Mesenchymal stem cell (in vitro differentiated cells and primary cell): ENCODE measurements around the gene KIF3C.

ENCODE experiments used
- DNase-seq: peaks from one replicate; pipeline ENCODE4 v3.0.0-alpha.2; 2013
- H2AFZ ChIP-seq: one replicate; pipeline ENCODE4 v1.6.1; 2013; ENCODE audit warnings: low read depth, mild to moderate bottlenecking, control low read depth, inconsistent platforms, low read length, moderate library complexity
- H2AK5ac ChIP-seq: 2 replicates; pipeline ENCODE4 v1.6.1; 2013; ENCODE audit warnings: low read length, moderate library complexity, mild to moderate bottlenecking, inconsistent platforms; ENCODE audit not compliant: severe bottlenecking
- H2BK120ac ChIP-seq: one replicate; pipeline ENCODE4 v1.6.1; 2013; ENCODE audit warnings: low read depth, mild to moderate bottlenecking, inconsistent platforms, low read length, moderate library complexity
- H2BK12ac ChIP-seq, 2 experiments: one replicate each; pipeline ENCODE4 v1.6.1; 2013; ENCODE audit warnings: inconsistent platforms in 2 of 2, low read length in 2 of 2, mild to moderate bottlenecking in 2 of 2, moderate library complexity in 2 of 2, control low read depth in 1 of 2
- H2BK15ac ChIP-seq: one replicate; pipeline ENCODE4 v1.6.1; 2013; ENCODE audit warnings: mild to moderate bottlenecking, low read depth, inconsistent platforms; ENCODE audit not compliant: poor library complexity, severe bottlenecking
- H2BK5ac ChIP-seq: 2 replicates; pipeline ENCODE4 v1.6.1; 2013; ENCODE audit warnings: low read depth, mild to moderate bottlenecking, low read length, control low read depth, inconsistent platforms; ENCODE audit not compliant: poor library complexity, severe bottlenecking
- H3K14ac ChIP-seq, 2 experiments: one replicate each; pipeline ENCODE4 v1.6.1; 2013; ENCODE audit warnings: inconsistent platforms in 2 of 2, low read length in 2 of 2, control low read depth in 1 of 2, mild to moderate bottlenecking in 1 of 2, moderate library complexity in 1 of 2
- H3K18ac ChIP-seq, 2 experiments: one replicate each; pipeline ENCODE4 v1.6.1; 2013; ENCODE audit warnings: inconsistent platforms in 2 of 2, low read length in 2 of 2, control low read depth in 1 of 2, low read depth in 1 of 2, mild to moderate bottlenecking in 1 of 2
- H3K23ac ChIP-seq, 2 experiments: one replicate each; pipeline ENCODE4 v1.6.1; 2013; ENCODE audit warnings: inconsistent platforms in 2 of 2, low read length in 2 of 2, mild to moderate bottlenecking in 2 of 2, moderate library complexity in 2 of 2, control low read depth in 1 of 2
- H3K27ac ChIP-seq: 2 replicates; pipeline ENCODE4 v1.5.1; 2013; ENCODE audit warnings: mild to moderate bottlenecking, moderate library complexity, low read length, control low read depth, inconsistent platforms; ENCODE audit not compliant: poor library complexity, severe bottlenecking
- H3K27me3 ChIP-seq, 2 experiments: 2 replicates each; pipeline versions ENCODE4 v1.6.1 to v1.7.0; 2013; ENCODE audit warnings: low read length in 2 of 2, mild to moderate bottlenecking in 2 of 2, moderate library complexity in 2 of 2, control low read depth in 1 of 2, inconsistent platforms in 1 of 2; ENCODE audit not compliant: control insufficient read depth in 1 of 2, insufficient read depth in 1 of 2
- H3K36me3 ChIP-seq, 2 experiments: 2 replicates each; pipeline versions ENCODE4 v1.6.1 to v1.7.0; 2013; ENCODE audit warnings: low read length in 2 of 2, control low read depth in 1 of 2, inconsistent platforms in 1 of 2, low read depth in 1 of 2, mild to moderate bottlenecking in 1 of 2; ENCODE audit not compliant: insufficient read depth in 2 of 2, control insufficient read depth in 1 of 2
- H3K4ac ChIP-seq, 2 experiments: one replicate each; pipeline ENCODE4 v1.6.1; 2013; ENCODE audit warnings: inconsistent platforms in 2 of 2, low read length in 2 of 2, mild to moderate bottlenecking in 2 of 2, moderate library complexity in 2 of 2, control low read depth in 1 of 2, low read depth in 1 of 2
- H3K4me1 ChIP-seq: 2 replicates; pipeline ENCODE4 v1.6.1; 2013; ENCODE audit warnings: low read depth, low read length, control low read depth; ENCODE audit not compliant: control insufficient read depth, insufficient read depth
- H3K4me2 ChIP-seq: 2 replicates; pipeline ENCODE4 v1.6.1; 2013; ENCODE audit warnings: low read length, mild to moderate bottlenecking, inconsistent platforms; ENCODE audit not compliant: poor library complexity, severe bottlenecking
- H3K4me3 ChIP-seq, 2 experiments: 2 replicates each; pipeline versions ENCODE4 v1.5.1 to v1.7.0; 2013; ENCODE audit warnings: low read length in 2 of 2, mild to moderate bottlenecking in 2 of 2, control low read depth in 1 of 2, low read depth in 1 of 2; ENCODE audit not compliant: insufficient read depth in 1 of 2
- H3K79me1 ChIP-seq: replicated peaks from 2 replicates; pipeline ENCODE4 v1.6.1; 2013; ENCODE audit warnings: mild to moderate bottlenecking, control low read depth, low read length, inconsistent platforms; ENCODE audit not compliant: poor library complexity, severe bottlenecking
- H3K9ac ChIP-seq: 2 replicates; pipeline ENCODE4 v1.7.0; 2013; ENCODE audit warnings: mild to moderate bottlenecking, low read length, moderate library complexity
- H3K9me3 ChIP-seq: 2 replicates; pipeline ENCODE4 v1.7.0; 2013; ENCODE audit warnings: mild to moderate bottlenecking, low read length; ENCODE audit not compliant: control insufficient read depth
- H4K8ac ChIP-seq: one replicate; pipeline ENCODE4 v1.6.1; 2013; ENCODE audit warnings: inconsistent platforms, mild to moderate bottlenecking, low read length, moderate library complexity
- H4K91ac ChIP-seq: one replicate; pipeline ENCODE4 v1.6.1; 2013; ENCODE audit warnings: mild to moderate bottlenecking, low read length, inconsistent platforms
- whole genome bisulfite sequencing: methylation state at CpG from one replicate; pipeline ENCODE4 v1.1.7; 2013; ENCODE audit warnings: mixed read lengths; 5-methylcytosine and 5-hydroxymethylcytosine counted together

KIF3C gene

DNA sequence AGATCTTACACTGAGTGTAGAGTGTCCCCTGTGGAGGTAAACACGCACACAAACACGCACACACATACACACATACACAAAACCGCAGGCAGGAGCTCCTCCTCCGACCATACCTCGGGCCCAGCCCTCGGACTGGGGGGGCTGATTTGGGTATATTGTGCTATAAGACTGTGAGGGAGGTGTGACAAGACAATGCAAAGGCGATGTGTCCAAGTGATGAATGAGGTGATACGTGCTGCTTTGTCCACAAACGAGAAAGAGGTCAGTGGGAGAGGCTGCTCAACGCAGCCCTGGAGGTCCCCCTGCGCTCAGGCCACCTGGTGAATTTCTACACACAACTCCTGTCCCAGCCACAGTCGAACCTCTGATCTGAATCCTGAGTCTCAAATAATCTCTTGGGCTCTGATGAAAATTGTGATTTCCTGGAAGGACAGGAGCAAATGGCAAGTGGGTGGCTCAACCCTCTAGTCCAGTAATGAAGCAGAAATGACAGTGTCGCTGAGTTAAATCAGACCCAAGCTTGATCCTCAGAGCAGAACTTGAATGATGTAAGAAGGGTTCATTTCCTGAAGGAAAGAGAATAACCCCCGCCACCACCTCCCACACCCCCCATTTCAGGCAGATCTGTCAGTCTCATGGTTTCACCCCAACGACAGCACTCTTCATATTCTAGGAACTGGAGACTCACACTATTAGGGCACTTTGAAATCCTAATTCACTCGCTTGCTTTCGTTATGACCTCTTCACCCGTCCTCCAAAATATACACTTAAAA is 55.1 kb downstream of the KIF3C start:
- Histone ChIP-seq H3K4me3 (no peak overlapping the region), H3K4ac (no peak overlapping the region), H3K18ac (no peak overlapping the region), H3K4me2 (no peak overlapping the region), H2AFZ (no peak overlapping the region), H3K4me1 (no peaks in the 10 kb centered on the region), H3K23ac (no peak overlapping the region), H3K79me1 (no peaks in the 10 kb centered on the region), H3K27me3 (no peaks in the 10 kb centered on the region), H2BK12ac (no peak overlapping the region), H3K27ac (no peak overlapping the region), H2BK120ac (no peak overlapping the region), H4K91ac (no peak overlapping the region), H3K9me3 (no peaks in the 10 kb centered on the region), H2BK5ac (no peak overlapping the region), H2AK5ac (no peak overlapping the region), H2BK15ac (no peak overlapping the region), H3K36me3 (peaks cover 33 to 36% of the 10 kb centered on the region in 2 experiments), H3K14ac (no peak overlapping the region), H3K9ac (no peak overlapping the region), H4K8ac (no peak overlapping the region)
- DNase-seq, result no peak
- 90% methylated on average over 17 of the region's 18 CpGs for WGBS

DNA sequence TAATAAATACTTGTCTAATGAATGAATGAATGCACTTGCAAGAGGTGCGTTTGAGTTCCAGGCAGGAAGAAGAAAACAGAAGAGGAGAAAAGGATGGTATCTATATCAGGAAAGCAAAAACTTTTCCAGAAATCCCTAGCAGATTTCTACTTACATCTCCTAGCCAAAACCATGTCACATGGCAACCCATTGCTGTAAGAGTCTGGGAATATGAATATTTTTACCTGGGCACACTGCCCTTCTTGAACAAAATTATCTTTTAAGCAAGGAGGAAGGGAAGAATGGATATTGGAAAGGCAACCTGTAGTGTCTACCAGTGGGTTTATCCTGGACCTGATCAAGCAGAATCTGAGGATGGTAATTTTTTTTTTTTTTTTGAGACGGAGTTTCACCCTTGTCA is 59.8 kb downstream of the KIF3C start:
- Histone ChIP-seq H3K18ac (no peak overlapping the region), H3K9me3 (no peaks in the 10 kb centered on the region), H2AK5ac (no peak overlapping the region), H2BK5ac (no peak overlapping the region), H3K4me1 (no peaks in the 10 kb centered on the region), H2AFZ (no peak overlapping the region), H3K4me2 (no peak overlapping the region), H3K23ac (no peak overlapping the region), H3K79me1 (no peaks in the 10 kb centered on the region), H3K36me3 (peaks cover 8 to 11% of the 10 kb centered on the region in 2 experiments), H3K9ac (no peak overlapping the region), H4K8ac (no peak overlapping the region), H3K4me3 (no peak overlapping the region), H3K27me3 (no peaks in the 10 kb centered on the region), H3K27ac (no peak overlapping the region), H3K14ac (no peak overlapping the region), H4K91ac (no peak overlapping the region), H2BK15ac (no peak overlapping the region), H3K4ac (no peak overlapping the region), H2BK120ac (no peak overlapping the region), H2BK12ac (no peak overlapping the region)
- 88% methylated on average over 1 of the region's 2 CpGs for WGBS
- DNase-seq, result no peak

DNA sequence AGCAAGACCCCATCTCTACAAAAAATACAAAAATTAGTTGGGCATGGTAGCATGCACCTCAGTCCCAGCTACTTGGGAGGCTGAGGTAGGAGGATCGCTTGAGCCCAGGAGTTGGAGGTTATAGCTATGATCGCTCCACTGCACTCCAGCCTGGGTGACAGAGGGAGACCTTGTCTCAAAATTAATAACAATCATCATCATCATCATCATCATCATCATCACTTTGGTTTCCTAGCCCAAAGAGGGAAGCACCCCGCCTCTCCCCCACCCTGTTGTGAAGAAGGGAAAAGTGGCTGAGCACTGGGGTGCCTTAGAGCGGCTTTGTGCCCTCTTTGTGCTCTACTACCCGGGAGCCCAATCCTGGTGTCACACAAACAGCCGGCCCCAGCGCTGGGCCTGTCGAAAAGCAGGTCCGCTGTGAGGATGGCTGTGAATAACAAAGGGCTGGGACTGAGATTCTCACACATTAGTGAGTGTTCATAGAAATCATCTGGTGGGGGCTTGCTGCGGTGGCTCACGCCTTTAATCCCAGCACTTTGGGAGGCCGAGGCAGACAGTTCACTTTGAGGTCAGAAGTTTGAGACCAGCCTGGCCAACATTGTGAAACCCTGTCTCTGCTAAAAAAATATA is 61.4 kb downstream of the KIF3C start:
- no peaks in the 10 kb centered on the region for H3K4me1 ChIP-seq
- no peaks in the 10 kb centered on the region for H3K9me3 ChIP-seq
- H3K36me3 ChIP-seq, result no peaks in the 10 kb centered on the region
- no peak for DNase-seq
- no peak overlapping the region for H3K9ac ChIP-seq
- no peak overlapping the region for H4K91ac ChIP-seq
- H2AK5ac ChIP-seq, result no peak overlapping the region
- no peak overlapping the region for H3K14ac ChIP-seq
- H3K4ac ChIP-seq, result no peak overlapping the region
- H3K23ac ChIP-seq, result no peak overlapping the region
- no peak overlapping the region for H3K4me2 ChIP-seq
- no peak overlapping the region for H2AFZ ChIP-seq
- H3K27ac ChIP-seq, result no peak overlapping the region
- H2BK12ac ChIP-seq, result peak overlapping the region; percentile 49 to 90
- H3K27me3 ChIP-seq, result no peaks in the 10 kb centered on the region
- H2BK5ac ChIP-seq, result no peak overlapping the region
- H2BK120ac ChIP-seq, result no peak overlapping the region
- WGBS, result 84% methylated on average over 11 of the region's 12 CpGs
- H3K79me1 ChIP-seq, result no peaks in the 10 kb centered on the region
- H3K4me3 ChIP-seq, result no peak overlapping the region
- H2BK15ac ChIP-seq, result no peak overlapping the region
- H3K18ac ChIP-seq, result no peak overlapping the region
- no peak overlapping the region for H4K8ac ChIP-seq

DNA sequence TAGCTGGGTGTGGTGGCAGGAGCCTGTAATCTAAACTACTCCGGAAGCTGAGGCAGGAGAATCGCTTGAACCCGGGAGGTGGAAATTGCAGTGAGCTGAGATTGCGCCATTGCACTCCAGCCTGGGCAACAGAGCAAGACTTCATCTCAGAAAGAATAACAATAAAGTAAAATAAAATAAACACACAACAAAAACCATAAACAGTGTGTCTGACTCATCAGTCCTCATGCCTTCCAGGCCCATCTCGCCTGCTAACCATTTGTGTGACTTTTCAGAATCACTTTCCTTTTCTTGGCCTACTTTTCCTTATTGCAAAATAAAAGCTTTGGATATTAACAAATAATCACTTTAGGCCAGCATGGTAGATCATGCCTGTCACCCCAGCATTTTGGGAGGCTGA is 62.0 kb downstream of the KIF3C start:
- Histone ChIP-seq H4K8ac (no peak overlapping the region), H3K9ac (no peak overlapping the region), H2BK120ac (no peak overlapping the region), H3K36me3 (no peaks in the 10 kb centered on the region), H3K14ac (no peak overlapping the region), H2BK5ac (no peak overlapping the region), H3K4ac (no peak overlapping the region), H2AFZ (no peak overlapping the region), H2AK5ac (no peak overlapping the region), H3K27me3 (no peaks in the 10 kb centered on the region), H3K27ac (no peak overlapping the region), H3K18ac (no peak overlapping the region), H3K4me3 (no peak overlapping the region), H2BK15ac (no peak overlapping the region), H3K4me1 (no peaks in the 10 kb centered on the region), H4K91ac (no peak overlapping the region), H2BK12ac (no peak overlapping the region), H3K4me2 (no peak overlapping the region), H3K9me3 (no peaks in the 10 kb centered on the region), H3K79me1 (no peaks in the 10 kb centered on the region), H3K23ac (no peak overlapping the region)
- peak; percentile 89 for DNase-seq
- WGBS, result 15% methylated on average over 5 of the region's 5 CpGs
